GM19324 (cell line): ENCODE data around the gene RHOT1.
"Not testable (repeated sequence)": the region's sequence is repeated elsewhere in the genome, so short reads cannot be mapped to it uniquely, and the experiment has no call there.

Experiments used
- ATAC-seq: cut with Tn5 transposase; IDR thresholded peaks from one replicate; pipeline ENCODE4 v1.9.1; 2021; ENCODE audit warnings: mild to moderate bottlenecking, moderate library complexity; ENCODE audit not compliant: unreplicated experiment, low FRiP score

RHOT1 gene

GRCh38 chr17:32158870-32159585 lies 16.7 kb downstream of the RHOT1 start:
- ATAC-seq, result no peak

DNA sequence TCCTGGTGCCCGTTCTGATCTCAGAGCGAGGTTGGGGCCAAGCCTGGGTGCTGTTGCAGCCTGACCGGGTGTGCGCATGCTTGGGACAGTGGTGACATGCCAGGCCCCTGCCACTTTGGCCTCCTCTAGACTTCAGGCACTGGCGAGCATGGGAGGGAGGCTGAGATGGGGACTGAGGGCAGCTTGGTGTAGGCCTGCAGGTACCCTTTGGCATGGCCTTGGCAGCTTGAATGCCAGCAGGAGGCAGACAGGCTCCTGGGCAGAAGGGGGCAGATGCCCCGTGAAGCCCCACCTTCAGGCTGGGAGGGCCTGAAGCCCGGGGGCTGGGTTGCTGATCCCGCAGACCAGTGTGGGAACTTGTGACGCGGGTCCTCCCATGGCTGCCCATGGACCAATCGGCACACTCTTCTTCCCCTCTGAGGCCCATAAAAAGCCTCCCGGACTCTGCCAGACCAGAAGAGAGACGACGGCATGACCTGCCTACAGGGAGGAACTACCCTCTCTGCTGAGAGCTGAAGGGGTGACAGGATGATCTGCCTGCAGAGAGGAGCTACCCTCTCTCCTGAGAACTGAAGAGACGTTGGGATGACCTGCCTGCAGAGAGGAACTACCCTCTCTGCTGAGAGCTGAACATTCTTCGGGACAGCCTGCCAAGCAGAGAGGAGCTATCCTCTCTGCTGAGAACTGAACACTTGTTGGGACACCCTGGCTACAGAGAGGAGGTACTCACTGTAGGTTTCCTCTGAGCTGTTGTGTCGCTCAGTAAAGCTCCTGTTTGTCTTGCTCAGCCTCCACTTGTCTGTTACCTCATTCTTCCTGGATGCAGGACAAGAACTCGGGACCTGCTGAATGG lies 17.5 kb downstream of the RHOT1 start:
- no peak for ATAC-seq

- no peak for ATAC-seq
Measured at GRCh38 chr17:32160526-32160925, 18.2 kb downstream of the RHOT1 start.

DNA sequence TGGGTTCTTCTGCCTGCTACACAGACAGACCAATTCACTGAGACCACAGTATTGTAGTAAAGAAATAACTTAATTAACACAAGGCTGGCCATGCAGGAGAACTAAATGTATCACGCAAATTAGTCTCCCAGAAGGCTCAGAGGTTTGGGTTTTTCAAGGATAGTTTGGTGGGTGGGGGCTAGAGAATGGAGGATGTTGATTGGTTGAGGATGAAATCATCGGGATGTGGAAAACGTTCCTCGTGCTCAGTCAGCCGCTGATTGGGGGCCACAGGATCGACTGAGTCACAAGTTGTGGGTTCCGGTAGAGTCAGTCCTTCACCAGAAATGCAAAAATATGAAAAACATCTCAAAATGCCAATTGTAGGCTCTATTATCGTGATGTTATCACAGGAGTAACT lies 18.7 kb downstream of the RHOT1 start:
- no peak for ATAC-seq

GRCh38 chr17:32161506-32162365 lies 19.4 kb downstream of the RHOT1 start:
- no peak for ATAC-seq

GRCh38 chr17:32174889-32175288 lies 32.6 kb downstream of the RHOT1 start:
- no peak for ATAC-seq

- ATAC-seq, result not testable (repeated sequence)
Measured at GRCh38 chr17:32178679-32179078, 36.4 kb downstream of the RHOT1 start.

- not testable (repeated sequence) for ATAC-seq
Measured at GRCh38 chr17:32179103-32179502, 36.8 kb downstream of the RHOT1 start.

DNA sequence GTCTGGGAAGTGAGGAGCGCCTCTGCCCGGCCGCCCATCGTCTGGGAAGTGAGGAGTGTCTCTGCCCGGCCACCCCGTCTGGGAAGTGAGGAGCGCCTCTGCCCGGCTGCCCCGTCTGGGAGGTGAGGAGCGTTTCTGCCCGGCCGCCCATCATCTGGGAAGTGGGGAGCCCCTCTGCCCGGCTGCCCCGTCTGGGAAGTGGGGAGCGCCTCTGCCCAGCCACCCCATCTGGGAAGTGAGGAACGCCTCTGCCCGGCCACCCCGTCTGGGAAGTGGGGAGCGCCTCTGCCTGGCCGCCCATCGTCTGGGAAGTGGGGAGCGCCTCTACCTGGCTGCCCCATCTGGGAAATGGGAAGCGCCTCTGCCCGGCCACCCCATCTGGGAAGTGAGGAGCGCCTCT lies 37.2 kb downstream of the RHOT1 start:
- not testable (repeated sequence) for ATAC-seq

DNA sequence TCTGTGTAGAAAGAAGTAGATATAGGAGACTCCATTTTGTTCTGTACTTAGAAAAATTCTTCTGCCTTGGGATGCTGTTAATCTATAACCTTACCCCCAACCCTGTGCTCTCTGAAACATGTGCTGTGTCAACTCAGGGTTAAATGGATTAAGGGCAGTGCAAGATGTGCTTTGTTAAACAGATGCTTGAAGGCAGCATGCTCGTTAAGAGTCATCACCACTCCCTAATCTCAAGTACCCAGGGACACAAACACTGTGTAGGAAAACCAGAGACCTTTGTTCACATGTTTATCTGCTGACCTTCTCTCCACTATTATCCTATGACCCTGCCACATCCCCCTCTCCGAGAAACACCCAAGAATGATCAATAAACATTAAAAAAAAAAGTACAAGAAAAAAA lies 38.0 kb downstream of the RHOT1 start:
- not testable (repeated sequence) for ATAC-seq

GRCh38 chr17:32185875-32186274 lies 43.6 kb downstream of the RHOT1 start:
- no peak for ATAC-seq

DNA sequence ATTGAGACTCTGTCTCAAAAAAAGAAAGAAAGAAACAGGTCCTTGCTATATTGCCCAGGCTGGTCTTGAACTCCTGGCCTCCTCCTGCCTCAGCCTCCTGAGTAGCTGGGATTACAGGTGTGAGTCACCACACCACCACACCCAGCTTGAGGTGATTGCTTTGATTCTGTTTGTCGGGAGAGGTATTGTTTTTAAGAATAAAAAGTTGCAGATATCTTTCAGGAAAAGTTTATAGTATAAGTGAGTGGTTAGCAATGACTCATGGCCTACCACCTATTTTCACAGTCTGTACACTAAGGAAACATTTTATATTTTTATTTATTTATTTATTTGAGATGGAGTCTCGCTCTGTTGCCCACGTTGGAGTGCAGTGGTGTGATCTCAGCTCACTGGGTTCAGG lies 45.0 kb downstream of the RHOT1 start:
- ATAC-seq, result no peak

DNA sequence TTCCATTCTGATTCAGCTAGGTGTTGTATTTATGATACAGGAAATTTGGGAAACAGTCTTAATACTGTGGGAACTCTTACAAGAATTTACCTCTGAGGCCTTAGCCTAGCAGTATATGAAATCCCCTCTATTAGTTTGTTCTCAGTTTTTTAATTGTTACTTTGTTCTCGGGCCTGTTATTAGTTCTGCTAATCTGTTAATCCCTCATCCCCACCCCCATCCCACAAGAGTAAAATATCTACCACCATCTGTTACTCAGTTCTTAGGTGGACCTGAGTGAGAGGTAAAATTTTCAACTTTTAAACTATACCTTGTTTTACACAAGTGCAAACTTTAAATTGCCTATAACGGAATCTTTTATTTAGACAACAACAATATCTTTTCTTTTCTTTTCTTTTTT lies 47.0 kb downstream of the RHOT1 start:
- ATAC-seq, result no peak

GRCh38 chr17:32191306-32191705 lies 49.0 kb downstream of the RHOT1 start:
- ATAC-seq, result no peak

GRCh38 chr17:32192379-32192778 lies 50.1 kb downstream of the RHOT1 start:
- ATAC-seq, result no peak

DNA sequence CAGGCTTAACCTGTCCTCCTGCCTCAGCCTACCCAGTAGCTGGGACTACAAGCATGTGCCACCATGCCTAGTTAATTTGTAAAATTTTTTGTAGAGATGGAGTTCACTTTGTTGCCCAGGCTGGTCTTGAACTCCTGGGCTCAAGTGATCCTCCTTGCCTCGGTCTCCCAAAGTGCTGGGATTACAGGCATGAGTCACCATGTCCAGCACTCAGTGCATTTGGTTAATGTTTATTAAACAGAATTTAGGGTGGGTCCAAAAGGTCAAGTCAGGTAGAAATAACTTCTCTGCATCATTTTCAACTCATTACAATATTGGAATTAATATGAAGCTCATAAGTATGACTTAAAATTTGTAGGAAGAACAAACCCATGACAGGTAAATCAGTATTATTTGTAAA lies 55.7 kb downstream of the RHOT1 start:
- ATAC-seq, result no peak

GRCh38 chr17:32206861-32207260 lies 64.6 kb downstream of the RHOT1 start:
- no peak for ATAC-seq

DNA sequence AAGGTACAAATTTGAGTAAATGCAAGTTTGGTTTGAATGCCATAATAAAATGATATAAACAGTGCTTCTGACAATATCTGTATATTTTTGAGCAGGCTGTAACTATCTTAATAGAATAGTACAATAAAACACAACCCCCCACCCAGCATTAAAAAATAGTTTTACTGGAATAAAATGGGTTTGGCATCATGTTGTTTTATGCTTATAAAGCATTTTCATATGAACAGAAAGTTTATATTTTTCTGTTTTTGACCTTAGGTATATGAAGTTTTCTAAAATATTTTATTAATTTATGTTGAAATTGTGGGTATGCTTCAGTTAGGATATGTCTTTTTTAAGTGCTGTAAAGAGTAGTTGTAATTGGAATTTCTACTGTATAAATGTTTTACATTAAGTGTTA lies 66.1 kb downstream of the RHOT1 start:
- no peak for ATAC-seq

DNA sequence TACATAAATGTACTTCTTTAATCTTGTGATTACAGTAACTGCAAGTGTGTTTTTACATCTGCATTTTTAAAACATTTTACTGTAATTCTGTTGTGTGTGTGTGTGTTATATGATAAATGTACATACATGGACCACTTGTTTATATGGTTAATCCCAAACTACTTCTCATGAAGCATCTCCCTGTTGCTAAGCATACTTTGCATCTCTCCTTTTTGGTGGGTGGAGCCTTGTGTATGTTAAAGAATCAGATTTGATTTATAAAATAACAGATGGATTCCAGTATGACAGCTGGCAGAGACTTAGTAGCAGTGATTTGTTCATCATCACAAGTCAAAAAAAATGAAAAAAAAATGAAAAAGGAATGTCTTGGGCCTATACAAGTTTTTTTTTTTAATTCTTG lies 67.3 kb downstream of the RHOT1 start:
- no peak for ATAC-seq

DNA sequence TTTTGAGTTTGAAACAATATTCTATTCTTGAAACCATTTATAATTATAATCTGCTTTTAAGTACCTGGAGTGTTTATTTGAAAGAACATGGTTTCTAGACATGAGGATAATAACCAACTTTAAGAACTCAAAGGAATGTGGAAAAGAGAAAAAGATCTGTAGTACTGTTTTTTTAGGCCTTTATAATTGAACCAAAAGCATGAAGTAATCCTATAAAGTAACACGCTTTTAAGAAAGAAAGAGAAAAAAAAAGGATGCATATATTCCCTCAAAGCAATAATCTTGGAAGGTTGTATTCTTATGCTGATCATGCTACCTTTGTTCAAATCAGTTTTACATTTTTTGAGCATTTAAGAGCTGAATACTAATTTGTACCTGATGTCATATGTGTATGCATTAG lies 69.4 kb downstream of the RHOT1 start:
- ATAC-seq, result no peak

GRCh38 chr17:32215696-32216095 lies 73.4 kb downstream of the RHOT1 start:
- ATAC-seq, result no peak
